ENCODE results near the gene ENPP4.
"Not testable (repeated sequence)": the region's sequence is repeated elsewhere in the genome, so short reads cannot be mapped to it uniquely, and the experiment has no call there.

Gene ENPP4

GRCh38 chr6:46116289-46116688 is 13.5 kb upstream of the ENPP4 start:
- TF ChIP-seq, protein P1, sequence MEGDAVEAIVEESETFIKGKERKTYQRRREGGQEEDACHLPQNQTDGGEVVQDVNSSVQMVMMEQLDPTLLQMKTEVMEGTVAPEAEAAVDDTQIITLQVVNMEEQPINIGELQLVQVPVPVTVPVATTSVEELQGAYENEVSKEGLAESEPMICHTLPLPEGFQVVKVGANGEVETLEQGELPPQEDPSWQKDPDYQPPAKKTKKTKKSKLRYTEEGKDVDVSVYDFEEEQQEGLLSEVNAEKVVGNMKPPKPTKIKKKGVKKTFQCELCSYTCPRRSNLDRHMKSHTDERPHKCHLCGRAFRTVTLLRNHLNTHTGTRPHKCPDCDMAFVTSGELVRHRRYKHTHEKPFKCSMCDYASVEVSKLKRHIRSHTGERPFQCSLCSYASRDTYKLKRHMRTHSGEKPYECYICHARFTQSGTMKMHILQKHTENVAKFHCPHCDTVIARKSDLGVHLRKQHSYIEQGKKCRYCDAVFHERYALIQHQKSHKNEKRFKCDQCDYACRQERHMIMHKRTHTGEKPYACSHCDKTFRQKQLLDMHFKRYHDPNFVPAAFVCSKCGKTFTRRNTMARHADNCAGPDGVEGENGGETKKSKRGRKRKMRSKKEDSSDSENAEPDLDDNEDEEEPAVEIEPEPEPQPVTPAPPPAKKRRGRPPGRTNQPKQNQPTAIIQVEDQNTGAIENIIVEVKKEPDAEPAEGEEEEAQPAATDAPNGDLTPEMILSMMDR (conservative IDR thresholded peaks at IDR 0.05; ENCODE audit: low read length), result no peak
- no peak for TF ChIP-seq EZH2phosphoT487 (IDR thresholded peaks at IDR 0.05; ENCODE audit: borderline replicate concordance)
- Histone ChIP-seq H3K9me3 (ENCODE audit: insufficient read depth, low read depth, low read length) (no peaks in the 10 kb centered on the region), H2AFZ (ENCODE audit: low read length) (no peak overlapping the region), H3F3A (ENCODE audit: low read depth) (no peaks in the 10 kb centered on the region), H3K79me2 (ENCODE audit: insufficient read depth, low read length) (no peaks in the 10 kb centered on the region), H3K9me2 (replicated peaks; ENCODE audit: low read depth, low read length) (no peaks in the 10 kb centered on the region), H3K36me3 (ENCODE audit: insufficient read depth, low read length) (no peaks in the 10 kb centered on the region), H3K4me2 (ENCODE audit: low read depth, low read length, poor library complexity, severe bottlenecking) (no peak overlapping the region), H3K9ac (ENCODE audit: low read depth, low read length, poor library complexity, severe bottlenecking) (no peak overlapping the region), H4K20me1 (ENCODE audit: insufficient read depth, low read length, poor library complexity, severe bottlenecking) (no peaks in the 10 kb centered on the region), H3K4me1 (ENCODE audit: insufficient read depth, low read length, poor library complexity, severe bottlenecking) (no peaks in the 10 kb centered on the region), H3K27me3 (ENCODE audit: insufficient read depth, low read length, poor library complexity, severe bottlenecking) (no peaks in the 10 kb centered on the region), H3K4me3 (ENCODE audit: low read length, poor library complexity, severe bottlenecking) (no peak overlapping the region)

DNA sequence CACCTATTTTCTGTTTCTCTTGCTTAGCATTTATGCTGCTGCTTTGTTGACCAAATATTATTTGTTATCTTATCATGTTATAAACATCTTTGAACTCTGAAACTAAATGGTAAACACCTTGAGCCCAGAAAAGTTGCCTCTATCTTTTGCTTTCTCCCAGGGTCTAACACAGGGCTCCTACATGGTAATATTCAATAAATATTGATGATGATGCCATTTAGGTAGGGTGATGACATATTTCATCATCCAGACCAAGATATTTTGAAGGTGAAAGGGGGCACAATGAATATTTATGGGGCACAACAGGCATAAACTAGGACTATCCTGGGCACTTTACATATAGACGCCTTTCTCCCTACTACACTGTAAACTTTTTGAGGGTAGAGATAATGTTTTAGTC is 11.6 kb upstream of the ENPP4 start:
- Histone ChIP-seq H3K4me1 (ENCODE audit: insufficient read depth, low read length, poor library complexity, severe bottlenecking) (no peaks in the 10 kb centered on the region), H3F3A (ENCODE audit: low read depth) (no peaks in the 10 kb centered on the region), H3K4me2 (ENCODE audit: low read depth, low read length, poor library complexity, severe bottlenecking) (no peak overlapping the region), H3K9ac (ENCODE audit: low read depth, low read length, poor library complexity, severe bottlenecking) (no peak overlapping the region), H2AFZ (ENCODE audit: low read length) (no peak overlapping the region), H3K27me3 (ENCODE audit: insufficient read depth, low read length, poor library complexity, severe bottlenecking) (no peaks in the 10 kb centered on the region), H3K4me3 (ENCODE audit: low read length, poor library complexity, severe bottlenecking) (no peak overlapping the region), H3K36me3 (ENCODE audit: insufficient read depth, low read length) (no peaks in the 10 kb centered on the region), H4K20me1 (ENCODE audit: insufficient read depth, low read length, poor library complexity, severe bottlenecking) (no peaks in the 10 kb centered on the region), H3K9me2 (replicated peaks; ENCODE audit: low read depth, low read length) (no peaks in the 10 kb centered on the region), H3K79me2 (ENCODE audit: insufficient read depth, low read length) (no peaks in the 10 kb centered on the region), H3K9me3 (ENCODE audit: insufficient read depth, low read depth, low read length) (no peaks in the 10 kb centered on the region)
- TF ChIP-seq, protein P1 (conservative IDR thresholded peaks at IDR 0.05; ENCODE audit: low read length), result no peak
- no peak for TF ChIP-seq EZH2phosphoT487 (IDR thresholded peaks at IDR 0.05; ENCODE audit: borderline replicate concordance)

DNA sequence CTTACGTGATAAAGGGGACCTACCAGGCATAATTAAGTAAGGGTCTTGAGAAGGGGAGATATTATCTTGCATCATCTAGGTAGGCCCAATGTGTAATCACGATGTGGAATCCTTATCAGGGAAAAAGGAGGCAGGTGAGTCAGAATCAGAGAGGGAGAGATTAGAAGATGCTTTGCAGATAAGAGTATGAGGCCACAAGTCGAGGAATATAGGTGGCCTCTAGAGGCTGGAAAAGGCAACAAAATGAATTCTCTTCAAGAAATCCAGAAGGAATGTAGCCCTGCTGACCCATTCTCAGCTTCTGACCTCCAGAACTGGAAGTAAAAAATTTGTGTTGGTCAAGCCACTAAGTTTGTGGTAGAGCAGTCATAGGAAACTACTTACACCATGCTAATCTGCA is 11.0 kb upstream of the ENPP4 start:
- no peak for TF ChIP-seq EZH2phosphoT487 (IDR thresholded peaks at IDR 0.05; ENCODE audit: borderline replicate concordance)
- TF ChIP-seq, protein P1 (conservative IDR thresholded peaks at IDR 0.05; ENCODE audit: low read length), result no peak
- Histone ChIP-seq H3K4me1 (ENCODE audit: insufficient read depth, low read length, poor library complexity, severe bottlenecking) (no peaks in the 10 kb centered on the region), H3K9me3 (ENCODE audit: insufficient read depth, low read depth, low read length) (no peaks in the 10 kb centered on the region), H3K36me3 (ENCODE audit: insufficient read depth, low read length) (no peaks in the 10 kb centered on the region), H3K79me2 (ENCODE audit: insufficient read depth, low read length) (no peaks in the 10 kb centered on the region), H3K27me3 (ENCODE audit: insufficient read depth, low read length, poor library complexity, severe bottlenecking) (no peaks in the 10 kb centered on the region), H3K9ac (ENCODE audit: low read depth, low read length, poor library complexity, severe bottlenecking) (no peak overlapping the region), H3K9me2 (replicated peaks; ENCODE audit: low read depth, low read length) (no peaks in the 10 kb centered on the region), H3K4me3 (ENCODE audit: low read length, poor library complexity, severe bottlenecking) (no peak overlapping the region), H3F3A (ENCODE audit: low read depth) (no peaks in the 10 kb centered on the region), H3K4me2 (ENCODE audit: low read depth, low read length, poor library complexity, severe bottlenecking) (no peak overlapping the region), H2AFZ (ENCODE audit: low read length) (no peak overlapping the region), H4K20me1 (ENCODE audit: insufficient read depth, low read length, poor library complexity, severe bottlenecking) (no peaks in the 10 kb centered on the region)

GRCh38 chr6:46119679-46120078 is 10.1 kb upstream of the ENPP4 start:
- H3K79me2 ChIP-seq (ENCODE audit: insufficient read depth, low read length); H3K4me1 ChIP-seq (ENCODE audit: insufficient read depth, low read length, poor library complexity, severe bottlenecking); H4K20me1 ChIP-seq (ENCODE audit: insufficient read depth, low read length, poor library complexity, severe bottlenecking); H3K9ac ChIP-seq (ENCODE audit: low read depth, low read length, poor library complexity, severe bottlenecking); H3K9me3 ChIP-seq (ENCODE audit: insufficient read depth, low read depth, low read length); H3K27me3 ChIP-seq (ENCODE audit: insufficient read depth, low read length, poor library complexity, severe bottlenecking); H3K4me3 ChIP-seq (ENCODE audit: low read length, poor library complexity, severe bottlenecking); H3K36me3 ChIP-seq (ENCODE audit: insufficient read depth, low read length); H3F3A ChIP-seq (ENCODE audit: low read depth); H3K4me2 ChIP-seq (ENCODE audit: low read depth, low read length, poor library complexity, severe bottlenecking); H2AFZ ChIP-seq (ENCODE audit: low read length); H3K9me2 ChIP-seq (replicated peaks; ENCODE audit: low read depth, low read length): not testable (repeated sequence)

Data from Loucy (cell line).